Karpas-422 (cell line): ENCODE measurements around the gene RPS21. TPM values are rescaled to one million over a fixed set of nuclear protein-coding genes. Genes with fewer than 3 reads are reported as not detected.
A peak's percentile ranks its signal among the peaks of the same experiment; 100 is the strongest.

Experiments
- DNase-seq: peaks from one replicate; pipeline ENCODE4 v3.0.0-alpha.2; 2015
- H2AFZ ChIP-seq: fragments of 200-600 bp; sonication (generic); 2 replicates; pipeline ENCODE4 v1.6.1; 2014; ENCODE audit warnings: antibody characterized with exemption, low read length, mixed read lengths
- H3K27ac ChIP-seq: fragments of 200-600 bp; sonication (generic); 2 replicates; pipeline ENCODE4 v1.5.1; 2014; ENCODE audit warnings: mild to moderate bottlenecking, low read length, moderate library complexity
- H3K27me3 ChIP-seq: fragments of 200-600 bp; sonication (generic); 2 replicates; pipeline ENCODE4 v1.6.1; 2014; ENCODE audit warnings: low read length, mixed read lengths
- H3K36me3 ChIP-seq: fragments of 200-600 bp; sonication (generic); 2 replicates; pipeline ENCODE4 v1.6.1; 2014; ENCODE audit warnings: low read length, mixed read lengths; ENCODE audit not compliant: insufficient read depth
- H3K4me1 ChIP-seq: fragments of 200-600 bp; sonication (generic); 2 replicates; pipeline ENCODE4 v1.6.1; 2014; ENCODE audit warnings: mild to moderate bottlenecking, low read length, mixed read lengths
- H3K4me2 ChIP-seq: fragments of 200-600 bp; sonication (generic); 2 replicates; pipeline ENCODE4 v1.6.1; 2014; ENCODE audit warnings: low read length, low read depth, mild to moderate bottlenecking; ENCODE audit not compliant: poor library complexity, severe bottlenecking
- H3K4me3 ChIP-seq: fragments of 200-600 bp; sonication (generic); 2 replicates; pipeline ENCODE4 v1.5.1; 2014; ENCODE audit warnings: mild to moderate bottlenecking, antibody characterized with exemption, low read length, mixed read lengths
- H3K79me2 ChIP-seq: fragments of 200-600 bp; sonication (generic); 2 replicates; pipeline ENCODE4 v1.6.1; 2014; ENCODE audit warnings: mild to moderate bottlenecking, low read length, mixed read lengths
- H3K9ac ChIP-seq: fragments of 200-600 bp; sonication (generic); 2 replicates; pipeline ENCODE4 v1.6.0; 2014; ENCODE audit warnings: low read length
- H3K9me2 ChIP-seq: fragments of 200-600 bp; sonication (generic), shearing (Covaris generic); replicated peaks from 2 replicates; pipeline ENCODE4 v1.6.0; 2014; ENCODE audit warnings: mild to moderate bottlenecking, low read length, moderate library complexity; ENCODE audit not compliant: insufficient read depth
- H3K9me3 ChIP-seq: fragments of 300-700, 200-600 bp; sonication (generic); 2 replicates; pipeline ENCODE4 v1.6.1; 2014; ENCODE audit warnings: low read length, mixed read lengths
- H4K20me1 ChIP-seq: fragments of 200-600 bp; sonication (generic); 2 replicates; pipeline ENCODE4 v1.6.1; 2014; ENCODE audit warnings: mild to moderate bottlenecking, antibody characterized with exemption, low read length, low read depth; ENCODE audit not compliant: insufficient read depth
- total RNA-seq: library from RNA; depleted of rRNA; stranded (reverse); fragments of >200 nt; shearing (Covaris generic); gene quantifications from 2 replicates; pipeline ENCODE4 v1.2.3, GENCODE V29; 2014; ENCODE audit warnings: low replicate concordance

RPS21 gene
- total RNA-seq, 1 experiment from 2014 or later: 2,619 TPM

DNA sequence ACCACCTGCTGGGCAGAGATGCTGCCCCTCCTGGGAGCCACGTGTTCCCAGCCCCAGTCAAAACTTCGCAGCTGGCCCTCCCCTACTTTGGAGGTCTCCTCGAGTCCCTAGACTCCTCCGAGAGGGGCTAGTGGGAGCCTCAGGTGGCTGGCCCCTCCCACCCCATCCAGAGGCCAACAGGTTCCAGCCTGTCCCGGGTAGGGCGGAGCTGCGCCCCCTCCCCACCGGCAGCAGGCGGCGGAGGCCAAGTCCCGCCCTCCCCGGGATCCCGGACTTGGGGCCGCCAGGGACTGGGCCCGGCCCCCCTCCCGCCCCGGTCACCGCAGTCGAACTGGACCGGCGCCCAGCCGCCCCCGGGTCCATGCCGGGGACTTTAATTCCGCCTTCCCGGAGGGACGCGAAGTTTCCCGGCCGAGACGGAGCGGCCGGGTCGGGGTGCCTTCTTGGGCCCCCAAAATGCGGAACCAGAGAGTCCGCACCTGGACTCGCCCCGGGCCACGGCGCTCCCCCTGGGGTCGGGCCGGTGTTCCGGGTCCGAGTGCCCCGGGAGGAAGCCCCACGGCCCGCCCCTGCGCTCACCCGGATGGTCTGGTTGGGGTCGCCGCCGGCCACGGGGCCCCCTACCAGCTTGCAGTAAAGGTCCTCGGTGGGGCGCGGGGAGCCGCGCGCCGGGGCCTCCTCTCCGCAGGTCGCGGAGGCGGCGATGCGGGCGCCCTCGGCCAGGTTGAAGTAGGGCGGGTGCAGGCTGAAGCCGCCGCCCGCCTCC lies 20.4 kb upstream of the RPS21 start:
- Histone ChIP-seq H3K36me3 (no peaks in the 10 kb centered on the region), H2AFZ (peak overlapping the region; percentile 48; the same call in 1 of the 2 replicates), H3K27me3 (no peaks in the 10 kb centered on the region), H3K79me2 (no peaks in the 10 kb centered on the region), H4K20me1 (peaks cover 25% of the 10 kb centered on the region; the same call in 1 of the 2 replicates), H3K4me1 (peaks cover 26% of the 10 kb centered on the region), H3K9ac (peak overlapping the region; percentile 69), H3K4me3 (peak overlapping the region; percentile 69), H3K9me3 (no peaks in the 10 kb centered on the region), H3K27ac (no peak overlapping the region), H3K4me2 (peak overlapping the region; percentile 81), H3K9me2 (no peaks in the 10 kb centered on the region)
- DNase-seq: peak; percentile 56

GRCh38 chr20:62367136-62367632 lies 19.7 kb upstream of the RPS21 start, which contains the start of gene LAMA5:
LAMA5 (minus strand) TSS chr20:62367312; CDS start chr20:62367245, 67 bp downstream.
- H3K36me3 ChIP-seq: no peaks in the 10 kb centered on the region
- H3K79me2 ChIP-seq: no peaks in the 10 kb centered on the region
- H4K20me1 ChIP-seq: peaks cover 25% of the 10 kb centered on the region; the same call in 1 of the 2 replicates
- peak within 1 kb of the TSS; percentile 69 for H3K9ac ChIP-seq
- H2AFZ ChIP-seq: peak within 1 kb of the TSS; percentile 48; the same call in 1 of the 2 replicates
- H3K27ac ChIP-seq: no peak within 1 kb of the TSS
- H3K27me3 ChIP-seq: no peaks in the 10 kb centered on the region
- peak within 1 kb of the TSS; percentile 69 for H3K4me3 ChIP-seq
- no peaks in the 10 kb centered on the region for H3K9me2 ChIP-seq
- no peaks in the 10 kb centered on the region for H3K9me3 ChIP-seq
- H3K4me2 ChIP-seq: peak within 1 kb of the TSS; percentile 81
- DNase-seq: peak; percentile 70
- H3K4me1 ChIP-seq: peaks cover 26% of the 10 kb centered on the region

DNA sequence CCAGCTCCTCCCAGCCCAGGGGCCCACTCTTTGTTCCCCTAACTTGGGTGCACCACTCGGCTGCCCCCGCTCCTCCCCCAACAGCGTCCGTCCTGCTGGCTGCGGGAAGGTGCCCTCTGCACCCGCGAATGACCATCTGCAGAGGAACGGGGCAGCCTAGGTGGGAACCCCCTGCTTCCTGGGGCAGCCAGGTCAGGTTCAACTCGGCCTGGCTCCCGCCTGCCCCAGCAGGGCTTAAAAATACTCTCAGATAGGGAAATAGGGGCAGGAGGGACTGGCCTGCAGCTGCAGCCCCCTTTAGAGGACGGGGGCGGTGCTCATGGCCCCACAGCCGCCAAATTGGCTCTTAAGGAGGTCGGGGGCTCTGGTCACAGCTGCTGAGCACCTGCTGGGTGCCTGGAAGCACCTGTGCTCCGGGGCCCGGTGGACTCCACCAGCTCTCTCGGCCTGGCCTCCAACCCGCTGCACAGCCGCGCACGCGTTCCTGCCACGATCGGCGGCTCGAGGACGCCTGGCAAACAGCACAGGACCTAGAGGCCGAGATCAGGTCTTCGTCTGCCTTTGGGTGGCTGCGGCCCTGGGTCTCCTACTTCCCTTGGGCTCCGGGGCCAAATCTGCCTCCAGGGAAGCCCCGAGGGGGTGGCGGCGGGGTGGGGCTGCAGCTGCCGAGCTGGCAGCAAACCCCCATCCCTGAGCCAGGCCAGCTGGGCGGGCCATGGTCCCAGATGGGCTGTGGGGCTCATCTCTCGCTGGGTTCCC lies 19.1 kb upstream of the RPS21 start:
- Histone ChIP-seq H3K9me3 (no peaks in the 10 kb centered on the region), H3K4me2 (peak overlapping the region; percentile 81), H2AFZ (no peak overlapping the region), H3K4me3 (peak overlapping the region; percentile 53; the same call in 1 of the 2 replicates), H3K4me1 (peaks cover 26% of the 10 kb centered on the region), H3K36me3 (no peaks in the 10 kb centered on the region), H4K20me1 (peaks cover 25% of the 10 kb centered on the region; the same call in 1 of the 2 replicates), H3K79me2 (no peaks in the 10 kb centered on the region), H3K27ac (no peak overlapping the region), H3K9me2 (no peaks in the 10 kb centered on the region), H3K27me3 (no peaks in the 10 kb centered on the region), H3K9ac (peak overlapping the region; percentile 55)
- peak; percentile 56 for DNase-seq

- DNase-seq: no peak
- Histone ChIP-seq H3K36me3 (no peaks in the 10 kb centered on the region), H3K4me2 (peak overlapping the region; percentile 81), H3K9me3 (no peaks in the 10 kb centered on the region), H3K9ac (0 out of 2 replicates have a peak overlapping the region, but pooled peaks have one; percentile 5), H4K20me1 (peaks cover 25% of the 10 kb centered on the region; the same call in 1 of the 2 replicates), H3K27ac (no peak overlapping the region), H3K4me3 (no peak overlapping the region), H2AFZ (no peak overlapping the region), H3K27me3 (no peaks in the 10 kb centered on the region), H3K9me2 (no peaks in the 10 kb centered on the region), H3K79me2 (no peaks in the 10 kb centered on the region), H3K4me1 (peaks cover 26% of the 10 kb centered on the region)
These were observed 18.4 kb upstream of the RPS21 start for GRCh38 chr20:62368392-62368975.

- no peak overlapping the region for H3K9ac ChIP-seq
- no peak for DNase-seq
These were observed 17.7 kb upstream of the RPS21 start for GRCh38 chr20:62368976-62369814.

DNA sequence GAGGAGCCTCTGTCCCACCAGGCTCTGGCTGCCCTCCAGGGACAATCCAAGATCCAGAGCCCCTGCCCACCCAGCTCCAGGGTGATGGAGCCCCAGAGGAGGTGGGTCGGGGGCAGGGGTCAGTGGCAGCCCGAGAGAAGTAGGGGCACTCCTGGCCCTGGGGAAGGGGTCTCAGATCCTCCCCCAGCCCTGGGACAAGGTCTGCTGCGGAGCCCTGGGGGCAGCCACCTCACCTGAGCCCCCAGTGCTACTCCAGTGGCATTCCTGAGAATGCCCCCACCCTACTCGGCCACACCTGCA lies 17.1 kb upstream of the RPS21 start:
- Histone ChIP-seq H3K79me2 (no peaks in the 10 kb centered on the region), H3K4me1 (peaks cover 26% of the 10 kb centered on the region), H3K9me3 (no peaks in the 10 kb centered on the region), H2AFZ (no peak overlapping the region), H3K9me2 (no peaks in the 10 kb centered on the region), H3K9ac (no peak overlapping the region), H4K20me1 (peaks cover 14% of the 10 kb centered on the region; the same call in 1 of the 2 replicates), H3K27ac (no peak overlapping the region), H3K27me3 (no peaks in the 10 kb centered on the region), H3K4me2 (no peak overlapping the region), H3K4me3 (no peak overlapping the region), H3K36me3 (no peaks in the 10 kb centered on the region)
- DNase-seq: no peak

More at GRCh38 chr20:62368976-62369814, 17.7 kb upstream of the RPS21 start:
- Histone ChIP-seq H3K9me3 (no peaks in the 10 kb centered on the region), H2AFZ (no peak overlapping the region), H3K36me3 (no peaks in the 10 kb centered on the region), H3K4me1 (peaks cover 26% of the 10 kb centered on the region), H3K4me2 (no peak overlapping the region), H3K9me2 (no peaks in the 10 kb centered on the region), H3K27ac (no peak overlapping the region), H3K79me2 (no peaks in the 10 kb centered on the region), H4K20me1 (peaks cover 19% of the 10 kb centered on the region; the same call in 1 of the 2 replicates), H3K27me3 (no peaks in the 10 kb centered on the region), H3K4me3 (no peak overlapping the region)

DNA sequence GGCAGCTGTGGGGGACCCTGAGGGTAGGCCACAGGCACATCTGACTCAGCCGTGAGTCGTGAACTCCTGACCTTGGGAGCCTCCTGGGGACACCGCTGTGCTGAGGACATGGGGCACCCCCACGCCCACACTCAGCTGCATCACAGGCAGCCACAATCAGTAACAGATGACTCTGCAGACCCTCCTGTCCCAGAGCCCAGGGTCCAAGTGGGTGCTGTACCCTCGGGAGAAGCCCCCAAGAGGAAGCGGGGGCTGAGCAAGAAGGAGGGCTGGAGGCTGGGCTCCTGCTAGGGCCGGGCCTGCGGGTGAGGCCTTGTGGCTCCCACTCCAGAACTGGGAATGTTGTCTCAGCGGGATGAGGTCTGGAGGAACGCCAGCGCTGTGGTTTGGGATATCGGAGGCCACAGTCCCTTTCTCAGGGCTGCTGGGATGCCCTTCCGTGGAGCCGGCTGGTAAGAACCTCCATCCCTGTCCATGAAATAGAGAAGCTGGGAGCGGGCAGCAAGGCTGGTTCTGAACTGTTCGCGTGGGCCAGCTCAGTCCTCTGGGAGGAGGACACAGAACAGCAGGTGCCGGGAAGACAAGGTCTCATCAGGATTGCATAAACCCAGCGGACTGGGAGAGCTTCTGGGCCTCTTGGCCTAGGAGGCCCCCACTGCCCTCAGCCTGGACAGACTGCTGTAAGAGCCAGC lies 16.6 kb upstream of the RPS21 start:
- no peaks in the 10 kb centered on the region for H3K79me2 ChIP-seq
- H3K9ac ChIP-seq: no peak overlapping the region
- H3K4me3 ChIP-seq: no peak overlapping the region
- no peak overlapping the region for H3K4me2 ChIP-seq
- H3K9me2 ChIP-seq: no peaks in the 10 kb centered on the region
- no peak for DNase-seq
- no peaks in the 10 kb centered on the region for H3K9me3 ChIP-seq
- H3K4me1 ChIP-seq: peaks cover 26% of the 10 kb centered on the region
- H3K27me3 ChIP-seq: no peaks in the 10 kb centered on the region
- H4K20me1 ChIP-seq: peaks cover 11% of the 10 kb centered on the region; the same call in 1 of the 2 replicates
- no peak overlapping the region for H3K27ac ChIP-seq
- no peak overlapping the region for H2AFZ ChIP-seq
- H3K36me3 ChIP-seq: no peaks in the 10 kb centered on the region
